Measurements from ENCODE around the gene CBARP. TPM values are rescaled to one million over a fixed set of nuclear protein-coding genes. Genes with fewer than 3 reads are reported as not detected.
A peak's percentile ranks its signal among the peaks of the same experiment; 100 is the strongest.

The CBARP gene
- total RNA-seq, 4 donors from 2014 or later = 0.58 to 1.0 (median 0.99) TPM; not detected in 1

DNA sequence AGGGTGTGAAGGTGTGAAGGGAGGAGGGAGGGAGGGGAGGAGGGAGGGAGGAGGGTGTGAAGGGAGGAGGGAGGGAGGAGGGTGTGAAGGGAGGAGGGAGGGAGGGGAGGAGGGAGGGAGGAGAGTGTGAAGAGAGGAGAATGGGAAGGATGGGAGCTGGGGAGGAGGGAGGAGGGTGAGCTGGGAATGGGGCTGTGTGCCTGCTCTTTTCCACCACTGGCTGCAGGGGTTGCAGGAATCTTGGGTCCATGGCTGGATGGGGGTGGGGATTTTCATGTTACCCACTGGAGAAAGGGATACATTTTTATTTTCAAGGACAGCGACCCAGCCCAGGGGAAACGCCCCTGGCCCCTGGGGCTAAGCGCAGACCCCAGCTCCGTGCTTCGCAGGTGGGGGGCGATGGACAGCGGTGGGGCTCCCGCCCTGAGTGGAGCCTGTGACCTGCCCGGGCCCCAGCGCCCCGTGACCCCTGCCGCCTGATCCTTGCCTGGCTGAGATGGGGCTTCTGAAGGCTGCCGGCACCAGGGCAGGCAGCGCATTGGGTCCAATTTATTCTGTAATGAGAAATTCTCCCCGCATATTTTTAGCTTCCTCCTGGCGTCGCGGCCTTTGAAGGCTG, 44.9 kb upstream of the CBARP start:
- H3K4me3 ChIP-seq = no peak overlapping the region
- 88% methylated on average over 16 of the region's 18 CpGs for WGBS
- TF ChIP-seq EP300 (IDR thresholded peaks at IDR 0.05) (no peak), POLR2A (IDR thresholded peaks at IDR 0.05; ENCODE audit: low read depth) (no peak), POLR2AphosphoS5 (IDR thresholded peaks at IDR 0.05) (no peak)
- TF ChIP-seq, protein P1, sequence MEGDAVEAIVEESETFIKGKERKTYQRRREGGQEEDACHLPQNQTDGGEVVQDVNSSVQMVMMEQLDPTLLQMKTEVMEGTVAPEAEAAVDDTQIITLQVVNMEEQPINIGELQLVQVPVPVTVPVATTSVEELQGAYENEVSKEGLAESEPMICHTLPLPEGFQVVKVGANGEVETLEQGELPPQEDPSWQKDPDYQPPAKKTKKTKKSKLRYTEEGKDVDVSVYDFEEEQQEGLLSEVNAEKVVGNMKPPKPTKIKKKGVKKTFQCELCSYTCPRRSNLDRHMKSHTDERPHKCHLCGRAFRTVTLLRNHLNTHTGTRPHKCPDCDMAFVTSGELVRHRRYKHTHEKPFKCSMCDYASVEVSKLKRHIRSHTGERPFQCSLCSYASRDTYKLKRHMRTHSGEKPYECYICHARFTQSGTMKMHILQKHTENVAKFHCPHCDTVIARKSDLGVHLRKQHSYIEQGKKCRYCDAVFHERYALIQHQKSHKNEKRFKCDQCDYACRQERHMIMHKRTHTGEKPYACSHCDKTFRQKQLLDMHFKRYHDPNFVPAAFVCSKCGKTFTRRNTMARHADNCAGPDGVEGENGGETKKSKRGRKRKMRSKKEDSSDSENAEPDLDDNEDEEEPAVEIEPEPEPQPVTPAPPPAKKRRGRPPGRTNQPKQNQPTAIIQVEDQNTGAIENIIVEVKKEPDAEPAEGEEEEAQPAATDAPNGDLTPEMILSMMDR (IDR thresholded peaks at IDR 0.05) = no peak
- H3K4me1 ChIP-seq = peaks cover 0 to 41% (median 24%) of the 10 kb centered on the region in 4 donors
- intact Hi-C loops (cut with DNase I) = loop anchor here (5.0 to 10.0 kb wide), 2 partner anchors 70 to 122 kb away; partner anchors contain the start of genes DAZAP1 and GAMT
- H3K36me3 ChIP-seq = peaks cover 0 to 19% (median 17%) of the 10 kb centered on the region in 4 donors
- no peaks in the 10 kb centered on the region for H3K9me3 ChIP-seq
- H3K27ac ChIP-seq (replicated peaks in 1 of 4) = no peak overlapping the region
- no peak for DNase-seq (ENCODE audit: extremely low spot score)
- H3K27me3 ChIP-seq = peaks cover 0 to 46% (median 26%) of the 10 kb centered on the region in 4 donors

DNA sequence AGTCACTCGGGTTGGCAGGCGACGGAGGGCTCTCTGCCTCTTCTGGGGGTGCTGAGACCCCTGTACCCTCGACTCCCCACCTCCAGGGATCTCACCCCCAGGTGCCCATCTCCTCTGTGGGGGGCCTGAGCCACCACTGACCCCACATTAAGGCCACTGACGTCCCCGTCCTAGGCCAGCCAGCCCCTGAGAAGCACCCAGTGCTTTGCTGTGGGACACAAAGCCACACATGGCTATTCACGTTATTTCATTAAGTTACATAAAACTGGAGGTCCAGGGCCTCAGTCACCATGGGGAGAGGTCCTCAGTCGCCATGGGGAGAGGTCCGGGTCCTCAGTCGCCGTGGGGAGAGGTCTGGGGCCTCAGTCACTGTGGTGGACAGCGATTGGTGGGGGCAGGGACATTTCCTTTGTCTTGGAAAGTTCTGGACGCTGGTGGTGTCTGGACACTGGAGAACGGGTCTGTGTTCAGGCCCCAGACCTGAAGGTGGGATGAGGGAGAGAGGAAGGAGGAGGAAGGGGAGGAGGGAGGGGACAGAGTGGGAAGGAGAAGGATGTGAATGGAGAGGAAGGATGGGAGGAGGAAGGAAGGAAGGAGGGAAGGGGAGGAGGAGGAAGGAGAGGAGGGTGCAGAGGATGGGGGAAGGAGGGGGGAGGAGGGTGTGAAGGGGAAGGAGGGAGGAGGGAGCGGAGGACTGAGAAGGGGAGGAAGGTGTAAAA, 43.9 kb upstream of the CBARP start:
- no peak for DNase-seq (ENCODE audit: extremely low spot score)
- peaks cover 0 to 28% (median 23%) of the 10 kb centered on the region in 4 donors for H3K36me3 ChIP-seq
- WGBS = 58% methylated on average over 12 of the region's 15 CpGs
- no peak for TF ChIP-seq POLR2AphosphoS5 (IDR thresholded peaks at IDR 0.05)
- no peak for TF ChIP-seq POLR2A (IDR thresholded peaks at IDR 0.05; ENCODE audit: low read depth)
- TF ChIP-seq, protein P1 (IDR thresholded peaks at IDR 0.05) = no peak
- no peak for TF ChIP-seq EP300 (IDR thresholded peaks at IDR 0.05)
- no peaks in the 10 kb centered on the region for H3K9me3 ChIP-seq
- H3K27ac ChIP-seq (replicated peaks in 1 of 4) = no peak overlapping the region
- H3K4me1 ChIP-seq = peaks cover 2 to 37% (median 20%) of the 10 kb centered on the region in 4 donors
- intact Hi-C loops (cut with DNase I) = loop anchor here (5.0 to 10.0 kb wide), 2 partner anchors 71 to 123 kb away; partner anchors contain the start of genes DAZAP1 and GAMT
- no peak overlapping the region for H3K4me3 ChIP-seq
- peaks cover 0 to 37% (median 17%) of the 10 kb centered on the region in 4 donors for H3K27me3 ChIP-seq

GRCh38 chr19:1280636-1281568, 43.1 kb upstream of the CBARP start:
- DNase-seq (ENCODE audit: extremely low spot score) = no peak
- peaks cover 0 to 30% (median 23%) of the 10 kb centered on the region in 4 donors for H3K36me3 ChIP-seq
- intact Hi-C loops (cut with DNase I) = loop anchor here (5.0 to 10.0 kb wide), 2 partner anchors 71 to 124 kb away; partner anchors contain the start of genes DAZAP1 and GAMT
- H3K4me3 ChIP-seq = no peak overlapping the region
- no peaks in the 10 kb centered on the region for H3K9me3 ChIP-seq
- H3K27ac ChIP-seq (replicated peaks in 1 of 4) = no peak overlapping the region
- 69% methylated on average over 20 of the region's 53 CpGs for WGBS
- TF ChIP-seq, protein P1 (IDR thresholded peaks at IDR 0.05) = no peak
- TF ChIP-seq POLR2AphosphoS5 (IDR thresholded peaks at IDR 0.05) (no peak), EP300 (IDR thresholded peaks at IDR 0.05) (no peak), POLR2A (IDR thresholded peaks at IDR 0.05; ENCODE audit: low read depth) (no peak)
- H3K27me3 ChIP-seq = peaks cover 0 to 31% (median 12%) of the 10 kb centered on the region in 4 donors
- peaks cover 10 to 38% (median 23%) of the 10 kb centered on the region in 4 donors for H3K4me1 ChIP-seq

GRCh38 chr19:1279782-1280341, 42.1 kb upstream of the CBARP start:
- Histone ChIP-seq H3K9me3 (no peaks in the 10 kb centered on the region), H3K4me3 (no peak overlapping the region), H3K27me3 (peaks cover 0 to 23% (median 7%) of the 10 kb centered on the region in 4 donors), H3K27ac (replicated peaks in 1 of 4) (peak overlapping the region in 1 of 4 donors; percentile 6), H3K4me1 (peaks cover 13 to 35% (median 23%) of the 10 kb centered on the region in 4 donors), H3K36me3 (peaks cover 1 to 33% (median 26%) of the 10 kb centered on the region in 4 donors)
- TF ChIP-seq POLR2AphosphoS5 (IDR thresholded peaks at IDR 0.05) (peak; percentile 30 to 57), EP300 (IDR thresholded peaks at IDR 0.05) (no peak), POLR2A (IDR thresholded peaks at IDR 0.05; ENCODE audit: low read depth) (no peak)
- TF ChIP-seq, protein P1 (IDR thresholded peaks at IDR 0.05) = peak; percentile 81 to 99 (median 85)
- 24% methylated on average over 10 of the region's 10 CpGs for WGBS
- DNase-seq (ENCODE audit: extremely low spot score) = no peak
- intact Hi-C loops (cut with DNase I) = loop anchor here (5.0 to 10.0 kb wide), 2 partner anchors 72 to 125 kb away; partner anchors contain the start of genes DAZAP1 and GAMT

All from esophagus muscularis mucosa (tissue), 4 donors.